ENCODE data around the gene NR4A3. TPM values are rescaled to one million over a fixed set of nuclear protein-coding genes. Genes with fewer than 3 reads are reported as not detected.
A peak's percentile ranks its signal among the peaks of the same experiment; 100 is the strongest.

NR4A3 gene
- total and polyA plus RNA-seq, 9 of the 15 experiments (the other 6 are each of a cell fraction or from before 2014, with no cell fraction given) = 0.04 to 0.07 TPM; not detected in 7

- TF ChIP-seq ZBTB2 (IDR thresholded peaks at IDR 0.05) (peak; percentile 25; the same call in 1 of the 2 replicates), ZNF354B (CRISPR knock-in tag; IDR thresholded peaks at IDR 0.05) (no peak), TCFL5 (CRISPR knock-in tag; conservative IDR thresholded peaks at IDR 0.05) (no peak), CAMTA2 (CRISPR knock-in tag; conservative IDR thresholded peaks at IDR 0.05) (no peak), CHAMP1 (IDR thresholded peaks at IDR 0.05) (no peak), ZNF592 (IDR thresholded peaks at IDR 0.05) (no peak), ZNF445 (CRISPR knock-in tag; IDR thresholded peaks at IDR 0.05; ENCODE audit: low read depth) (no peak), MTA3 (IDR thresholded peaks at IDR 0.05; ENCODE audit: borderline replicate concordance) (peak; percentile 20; the same call in 1 of the 2 replicates), SRSF3 (IDR thresholded peaks at IDR 0.05; ENCODE audit: insufficient read depth, low read length) (no peak), SRSF7 (optimal IDR thresholded peaks at IDR 0.05; ENCODE audit: low read depth, low read length) (no peak), RBM14 (IDR thresholded peaks at IDR 0.05; ENCODE audit: borderline replicate concordance, insufficient read depth, low read depth, low read length) (no peak), NFXL1 (CRISPR knock-in tag; IDR thresholded peaks at IDR 0.05) (no peak), KAT7 (CRISPR knock-in tag; IDR thresholded peaks at IDR 0.05; ENCODE audit: borderline replicate concordance) (0 out of 2 replicates have a peak, but pooled peaks have one; percentile 20), SIX5 (IDR thresholded peaks at IDR 0.05; ENCODE audit: borderline replicate concordance in 1 of 2, insufficient read depth in 1 of 2, low read depth in 1 of 2, low read length in 2 of 2) (no peak), POLR2AphosphoS5 (IDR thresholded peaks at IDR 0.05; ENCODE audit: control insufficient read depth, insufficient read depth, low read depth, low read length) (0 out of 2 replicates have a peak, but pooled peaks have one; percentile 11), TAF1 (IDR thresholded peaks at IDR 0.05; ENCODE audit: control insufficient read depth, extremely low read depth, insufficient read depth, low read length, severe bottlenecking) (peak; percentile 52), ATF7 (IDR thresholded peaks at IDR 0.05) (peak; percentile 32; the same call in 1 of the 2 replicates), ZNF263 (CRISPR knock-in tag; IDR thresholded peaks at IDR 0.05; ENCODE audit: borderline replicate concordance) (no peak), SNRNP70 (optimal IDR thresholded peaks at IDR 0.05; ENCODE audit: low read depth, low read length) (no peak)
These were observed 1.6 kb upstream of the NR4A3 start (continued) for GRCh38 chr9:99819856-99820684.
